Trophoblast cell (in vitro differentiated cells and primary cell): ENCODE data around the gene SMAD3.

Experiments used
- DNase-seq, 2 donors: peaks; one replicate each; pipeline ENCODE4 v3.0.0-alpha.2; 2016
- H2AFZ ChIP-seq: 2 replicates; pipeline ENCODE4 v1.6.1; 2013; ENCODE audit warnings: low read length, moderate library complexity, mild to moderate bottlenecking; ENCODE audit not compliant: insufficient read depth, poor library complexity
- H2AK5ac ChIP-seq: 2 replicates; pipeline ENCODE4 v1.6.1; 2013; ENCODE audit warnings: mild to moderate bottlenecking, low read length
- H2BK120ac ChIP-seq: 2 replicates; pipeline ENCODE4 v1.6.1; 2013; ENCODE audit warnings: low read length, mild to moderate bottlenecking, moderate library complexity; ENCODE audit not compliant: insufficient read depth, poor library complexity
- H2BK12ac ChIP-seq: 2 replicates; pipeline ENCODE4 v1.6.1; 2013; ENCODE audit warnings: mild to moderate bottlenecking, low read length, moderate library complexity
- H2BK5ac ChIP-seq: 2 replicates; pipeline ENCODE4 v1.6.1; 2013; ENCODE audit warnings: low read length, low read depth, moderate library complexity, mild to moderate bottlenecking; ENCODE audit not compliant: poor library complexity
- H3K14ac ChIP-seq: 2 replicates; pipeline ENCODE4 v1.6.1; 2013; ENCODE audit warnings: mild to moderate bottlenecking, low read length
- H3K18ac ChIP-seq: 2 replicates; pipeline ENCODE4 v1.6.1; 2013; ENCODE audit warnings: mild to moderate bottlenecking, low read length
- H3K23ac ChIP-seq: 2 replicates; pipeline ENCODE4 v1.6.1; 2013; ENCODE audit warnings: low read length
- H3K27ac ChIP-seq: 2 replicates; pipeline ENCODE4 v1.5.1; 2013; ENCODE audit warnings: low read depth, mild to moderate bottlenecking, inconsistent platforms, low read length, moderate library complexity
- H3K27me3 ChIP-seq: 2 replicates; pipeline ENCODE4 v1.6.1; 2013; ENCODE audit warnings: inconsistent platforms, mild to moderate bottlenecking, low read length, moderate library complexity; ENCODE audit not compliant: insufficient read depth
- H3K36me3 ChIP-seq, 2 experiments: 1 replicate in 1 of 2; 2 replicates in 1 of 2; pipeline ENCODE4 v1.6.1; 2013; ENCODE audit warnings: low read length in 2 of 2, mild to moderate bottlenecking in 2 of 2, moderate library complexity in 1 of 2; ENCODE audit not compliant: insufficient read depth in 2 of 2, control insufficient read depth in 1 of 2
- H3K4ac ChIP-seq: 2 replicates; pipeline ENCODE4 v1.6.1; 2013; ENCODE audit warnings: low read depth, mild to moderate bottlenecking, low read length, moderate library complexity
- H3K4me1 ChIP-seq, 2 experiments: 1 replicate in 1 of 2; 2 replicates in 1 of 2; pipeline ENCODE4 v1.6.1; 2013; ENCODE audit warnings: low read length in 2 of 2, mild to moderate bottlenecking in 2 of 2, moderate library complexity in 1 of 2; ENCODE audit not compliant: insufficient read depth in 2 of 2, control insufficient read depth in 1 of 2
- H3K4me2 ChIP-seq: 2 replicates; pipeline ENCODE4 v1.6.1; 2013; ENCODE audit warnings: inconsistent platforms, mild to moderate bottlenecking, low read length, moderate library complexity
- H3K4me3 ChIP-seq: 2 replicates; pipeline ENCODE4 v1.5.1; 2013; ENCODE audit warnings: mild to moderate bottlenecking, low read depth, low read length, inconsistent platforms
- H3K79me1 ChIP-seq: one replicate; pipeline ENCODE4 v1.6.1; 2013; ENCODE audit warnings: low read length
- H3K79me2 ChIP-seq: 2 replicates; pipeline ENCODE4 v1.6.1; 2013; ENCODE audit warnings: low read length, mild to moderate bottlenecking; ENCODE audit not compliant: control insufficient read depth, insufficient read depth, poor library complexity
- H3K9ac ChIP-seq: 2 replicates; pipeline ENCODE4 v1.6.1; 2013; ENCODE audit warnings: mild to moderate bottlenecking, low read length
- H3K9me3 ChIP-seq: 2 replicates; pipeline ENCODE4 v1.6.1; 2013; ENCODE audit warnings: low read depth, mild to moderate bottlenecking, control low read depth, inconsistent platforms, low read length; ENCODE audit not compliant: insufficient read depth
- H4K12ac ChIP-seq: 2 replicates; pipeline ENCODE4 v1.6.1; 2013; ENCODE audit warnings: low read depth, mild to moderate bottlenecking, low read length, moderate library complexity
- H4K8ac ChIP-seq: 2 replicates; pipeline ENCODE4 v1.6.1; 2013; ENCODE audit warnings: low read depth, mild to moderate bottlenecking, low read length, moderate library complexity
- H4K91ac ChIP-seq: one replicate; pipeline ENCODE4 v1.6.1; 2013; ENCODE audit warnings: low read depth, mild to moderate bottlenecking, low read length, moderate library complexity
- WGBS: extraction: QIAGEN DNeasy Blood & Tissue Kit; methylation state at CpG from one replicate; pipeline ENCODE4 v1.1.7; 2013; ENCODE audit warnings: missing lambda C conversion rate; ENCODE audit not compliant: insufficient read length, insufficient coverage; ENCODE audit errors: extremely low coverage; 5-methylcytosine and 5-hydroxymethylcytosine counted together

SMAD3 gene

GRCh38 chr15:67195305-67195704 is 129.9 kb downstream of the SMAD3 start:
- Histone ChIP-seq H3K9ac (no peak overlapping the region), H2AFZ (no peak overlapping the region), H3K79me1 (peaks cover 1% of the 10 kb centered on the region), H3K79me2 (no peaks in the 10 kb centered on the region), H4K12ac (no peak overlapping the region), H3K27me3 (no peaks in the 10 kb centered on the region), H3K36me3 (peaks cover 21 to 34% of the 10 kb centered on the region in 2 experiments), H2AK5ac (no peak overlapping the region), H4K8ac (no peak overlapping the region), H3K9me3 (peaks cover 2% of the 10 kb centered on the region), H3K4me3 (no peak overlapping the region), H3K23ac (no peak overlapping the region), H2BK5ac (no peak overlapping the region), H3K4me1 (peaks cover 2 to 9% of the 10 kb centered on the region in 2 experiments), H2BK120ac (no peak overlapping the region), H3K14ac (no peak overlapping the region), H3K27ac (no peak overlapping the region), H3K4ac (no peak overlapping the region), H2BK12ac (no peak overlapping the region), H3K4me2 (no peak overlapping the region), H3K18ac (no peak overlapping the region), H4K91ac (no peak overlapping the region)
- DNase-seq, result peak; percentile 39 to 64
- WGBS, result no CpG with 5 or more reads among the region's 3 CpGs

GRCh38 chr15:67196222-67196621 is 130.8 kb downstream of the SMAD3 start:
- Histone ChIP-seq H3K4ac (no peak overlapping the region), H3K14ac (no peak overlapping the region)
- no CpG with 5 or more reads among the region's 6 CpGs for WGBS

GRCh38 chr15:67196672-67197363 is 131.4 kb downstream of the SMAD3 start:
- H3K9me3 ChIP-seq, result peaks cover 2% of the 10 kb centered on the region
- no peak overlapping the region for H2AFZ ChIP-seq
- no peak overlapping the region for H4K8ac ChIP-seq
- no peak overlapping the region for H3K27ac ChIP-seq
- no peak overlapping the region for H3K14ac ChIP-seq
- H3K4me3 ChIP-seq, result no peak overlapping the region
- H3K4me1 ChIP-seq, result peaks cover 5 to 14% of the 10 kb centered on the region in 2 experiments
- H3K4me2 ChIP-seq, result no peak overlapping the region
- H2BK120ac ChIP-seq, result no peak overlapping the region
- no peaks in the 10 kb centered on the region for H3K27me3 ChIP-seq
- peaks cover 12 to 25% of the 10 kb centered on the region in 2 experiments for H3K36me3 ChIP-seq
- H3K79me1 ChIP-seq, result peaks cover 1% of the 10 kb centered on the region
- DNase-seq, result peak; percentile 48 to 67
- no peak overlapping the region for H2AK5ac ChIP-seq
- no peaks in the 10 kb centered on the region for H3K79me2 ChIP-seq
- H2BK5ac ChIP-seq, result no peak overlapping the region
- no peak overlapping the region for H4K12ac ChIP-seq
- no peak overlapping the region for H4K91ac ChIP-seq
- H3K18ac ChIP-seq, result no peak overlapping the region
- no peak overlapping the region for H2BK12ac ChIP-seq
- no CpG with 5 or more reads among the region's 8 CpGs for WGBS
- peak overlapping the region; percentile 76 for H3K23ac ChIP-seq
- H3K4ac ChIP-seq, result no peak overlapping the region
- H3K9ac ChIP-seq, result no peak overlapping the region

More at GRCh38 chr15:67196222-67196621, 130.8 kb downstream of the SMAD3 start:
- H4K8ac ChIP-seq, result no peak overlapping the region
- no peak overlapping the region for H4K91ac ChIP-seq
- no peak overlapping the region for H3K4me2 ChIP-seq
- DNase-seq, result no peak
- no peak overlapping the region for H2BK5ac ChIP-seq
- no peak overlapping the region for H3K18ac ChIP-seq
- H2BK12ac ChIP-seq, result no peak overlapping the region
- H2BK120ac ChIP-seq, result no peak overlapping the region
- no peak overlapping the region for H3K23ac ChIP-seq
- peaks cover 2% of the 10 kb centered on the region for H3K9me3 ChIP-seq
- no peak overlapping the region for H3K4me3 ChIP-seq
- H3K4me1 ChIP-seq, result peaks cover 2 to 9% of the 10 kb centered on the region in 2 experiments
- no peak overlapping the region for H2AFZ ChIP-seq
- no peak overlapping the region for H2AK5ac ChIP-seq
- no peak overlapping the region for H4K12ac ChIP-seq
- peaks cover 1% of the 10 kb centered on the region for H3K79me1 ChIP-seq
- H3K27ac ChIP-seq, result no peak overlapping the region
- H3K79me2 ChIP-seq, result no peaks in the 10 kb centered on the region
- H3K9ac ChIP-seq, result no peak overlapping the region
- no peaks in the 10 kb centered on the region for H3K27me3 ChIP-seq
- H3K36me3 ChIP-seq, result peaks cover 12 to 25% of the 10 kb centered on the region in 2 experiments

- Histone ChIP-seq H3K9ac (no peak overlapping the region), H4K91ac (no peak overlapping the region), H3K18ac (no peak overlapping the region), H3K4me1 (peaks cover 5 to 17% of the 10 kb centered on the region in 2 experiments), H3K4ac (no peak overlapping the region), H2BK12ac (no peak overlapping the region), H3K14ac (no peak overlapping the region), H3K79me1 (peaks cover 1% of the 10 kb centered on the region), H3K79me2 (no peaks in the 10 kb centered on the region), H2BK5ac (no peak overlapping the region), H2AK5ac (no peak overlapping the region), H3K4me3 (no peak overlapping the region), H4K8ac (no peak overlapping the region), H3K9me3 (no peaks in the 10 kb centered on the region), H4K12ac (no peak overlapping the region), H2BK120ac (no peak overlapping the region), H3K23ac (peak overlapping the region; percentile 76), H2AFZ (no peak overlapping the region), H3K36me3 (peaks cover 8 to 21% of the 10 kb centered on the region in 2 experiments), H3K27ac (no peak overlapping the region), H3K4me2 (no peak overlapping the region), H3K27me3 (no peaks in the 10 kb centered on the region)
- WGBS, result no CpG with 5 or more reads among the region's 2 CpGs
- no peak for DNase-seq
Measured at GRCh38 chr15:67197364-67197695, 131.9 kb downstream of the SMAD3 start.
